Renal cortex interstitium (tissue), 11 donors: ENCODE measurements around the gene POLDIP3. TPM values are rescaled to one million over a fixed set of nuclear protein-coding genes. Genes with fewer than 3 reads are reported as not detected.
"Not testable (repeated sequence)": the region's sequence is repeated elsewhere in the genome, so short reads cannot be mapped to it uniquely, and the experiment has no call there.

Experiments used
- DNase-seq, 11 donors: peaks; one replicate each; pipeline ENCODE4 v3.0.0-alpha.2; 2013; ENCODE audit warnings: low read depth in 9 of 11, low spot score in 4 of 11; ENCODE audit errors: extremely low read depth in 1 of 11
- polyA plus RNA-seq, 3 donors: library from polyadenylated mRNA; unstranded; fragments of 120-200 nt; gene quantifications; one replicate each; pipeline ENCODE4 v1.2.1, GENCODE V29; 2013; ENCODE audit not compliant: insufficient read length in 3 of 3

The POLDIP3 gene
- polyA plus RNA-seq, 3 donors, result 101 to 118 (median 115) TPM

DNA sequence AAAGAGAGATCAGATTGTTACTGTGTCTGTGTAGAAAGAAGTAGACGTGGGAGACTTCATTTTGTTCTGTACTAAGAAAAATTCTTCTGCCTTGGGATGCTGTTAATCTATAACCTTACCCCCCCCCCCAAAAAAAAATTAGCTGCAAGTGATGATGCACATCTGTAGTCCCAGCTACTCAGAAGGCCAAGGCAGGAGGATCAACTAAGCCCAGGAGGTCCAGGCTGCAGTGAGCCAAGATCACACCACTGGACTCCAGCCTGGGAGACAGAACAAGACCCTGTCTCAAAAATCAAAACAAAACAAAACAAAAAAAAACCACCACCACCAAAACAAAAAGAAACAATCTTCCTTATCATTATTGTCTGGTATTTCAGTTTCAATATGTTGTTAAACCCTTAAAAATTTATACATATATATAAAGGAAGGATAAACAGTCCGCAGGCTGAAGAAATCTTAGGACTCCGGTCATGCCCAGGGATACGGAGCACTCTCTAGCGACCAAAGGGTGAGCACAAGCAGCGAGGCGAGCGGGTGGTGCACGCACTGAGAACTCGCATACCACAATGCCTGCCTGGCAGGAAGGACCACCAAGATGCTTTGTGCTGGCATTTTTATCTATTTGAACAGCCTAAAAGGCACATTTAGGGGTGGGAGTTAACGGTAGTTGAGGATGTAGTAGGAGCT, 6.4 kb downstream of the POLDIP3 start:
- no peak for DNase-seq

DNA sequence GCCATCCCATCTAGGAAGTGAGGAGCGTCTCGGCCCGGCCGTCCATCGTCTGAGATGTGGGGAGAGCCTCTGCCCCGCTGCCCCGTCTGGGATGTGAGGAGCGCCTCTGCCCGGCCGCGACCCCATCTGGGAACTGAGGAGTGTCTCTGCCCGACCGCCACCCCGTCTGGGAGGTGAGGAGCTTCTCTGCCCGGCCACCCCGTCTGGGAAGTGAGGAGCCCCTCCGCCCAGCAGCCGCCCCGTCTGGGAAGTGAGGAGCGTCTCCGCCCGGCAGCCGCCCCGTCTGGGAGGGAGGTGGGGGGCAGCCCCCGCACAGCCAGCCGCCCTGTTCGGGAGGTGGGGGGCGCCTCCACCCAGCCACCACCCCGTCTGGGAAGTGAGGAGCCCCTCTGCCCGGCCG, 7.0 kb downstream of the POLDIP3 start:
- not testable (repeated sequence) for DNase-seq

DNA sequence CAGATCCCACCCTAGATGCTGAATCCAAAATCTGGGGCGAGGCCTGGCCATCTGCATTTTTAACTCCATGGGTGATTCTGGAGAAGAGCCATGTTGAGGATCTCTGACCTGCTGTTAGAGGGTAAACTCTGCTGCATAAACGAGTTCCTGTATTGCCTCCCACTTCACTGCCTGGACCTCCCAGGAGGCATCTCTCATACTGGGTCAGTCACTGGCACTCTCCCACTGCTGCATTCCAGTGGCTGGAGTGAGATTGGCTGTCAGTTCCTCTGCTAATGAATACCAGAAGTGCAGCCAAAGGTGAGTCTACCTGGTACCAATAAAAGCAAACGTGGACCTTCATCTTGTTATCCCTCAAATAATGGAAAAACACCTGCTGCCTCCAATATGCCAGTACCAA, 10.3 kb downstream of the POLDIP3 start:
- DNase-seq, result no peak

DNA sequence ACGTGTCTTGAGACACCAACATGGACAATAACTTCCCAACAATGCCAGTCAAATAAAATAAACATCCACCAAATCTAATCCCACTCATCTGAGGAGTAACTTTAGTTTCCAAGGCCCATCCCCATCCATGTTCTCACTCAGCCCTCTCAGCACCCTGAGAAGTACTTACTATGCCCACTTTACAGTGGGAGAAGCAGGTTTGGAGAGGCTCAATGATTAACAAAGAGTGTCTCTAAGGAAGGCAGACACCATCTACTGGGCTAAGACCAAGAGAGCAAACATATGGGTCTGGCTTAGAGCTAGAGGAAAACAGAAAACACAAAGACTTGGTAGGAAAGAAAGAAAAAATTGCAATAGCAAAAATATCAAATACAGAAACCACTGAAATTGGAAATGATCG, 11.3 kb downstream of the POLDIP3 start:
- no peak for DNase-seq

DNA sequence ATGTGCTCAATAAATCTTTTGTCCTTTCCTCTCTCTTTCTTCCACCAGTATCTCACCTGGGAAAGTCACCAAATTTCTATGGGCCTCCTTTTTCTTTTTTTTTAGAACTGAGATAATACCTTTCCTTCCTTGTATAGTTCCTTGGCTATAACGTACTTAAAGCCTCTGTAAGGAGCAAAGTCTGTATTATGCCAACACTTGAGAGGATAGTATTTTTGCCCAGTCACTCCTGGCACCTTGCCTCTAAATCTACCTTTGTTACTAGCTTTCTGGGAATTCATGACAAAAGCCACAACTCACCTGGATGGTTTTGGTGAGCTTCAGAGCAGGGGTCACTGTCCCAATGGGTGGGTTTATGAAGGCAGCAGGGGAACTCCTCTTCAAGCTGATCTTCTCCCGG, 12.2 kb downstream of the POLDIP3 start:
- DNase-seq, result no peak

DNA sequence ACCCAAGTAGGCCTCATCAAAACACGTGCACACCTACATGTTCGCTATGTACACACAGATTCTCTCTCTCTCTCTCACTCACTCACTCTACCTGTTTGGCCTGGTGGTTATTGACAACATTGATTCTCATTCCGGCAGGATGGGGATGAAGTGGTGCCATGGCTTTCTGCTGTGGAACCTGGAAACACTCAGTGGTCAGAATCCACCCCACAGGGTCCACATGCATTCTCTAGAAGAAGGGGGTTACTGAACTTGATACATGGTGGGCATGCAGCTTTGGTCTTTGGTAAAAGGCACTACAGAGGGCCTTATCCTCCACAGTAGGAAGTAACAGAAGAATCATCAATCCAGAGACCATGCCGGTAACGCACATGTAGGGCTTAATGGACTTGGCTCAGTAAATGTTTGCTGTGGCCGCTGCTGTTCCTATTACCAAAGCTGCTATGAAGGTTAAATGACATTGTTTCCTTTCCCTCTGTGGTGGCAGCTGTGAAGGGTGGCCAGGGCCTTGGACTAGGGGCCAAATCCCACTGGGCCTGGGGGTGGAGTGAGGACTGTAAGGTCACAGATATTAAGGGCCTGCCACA, 12.7 kb downstream of the POLDIP3 start:
- no peak for DNase-seq

DNA sequence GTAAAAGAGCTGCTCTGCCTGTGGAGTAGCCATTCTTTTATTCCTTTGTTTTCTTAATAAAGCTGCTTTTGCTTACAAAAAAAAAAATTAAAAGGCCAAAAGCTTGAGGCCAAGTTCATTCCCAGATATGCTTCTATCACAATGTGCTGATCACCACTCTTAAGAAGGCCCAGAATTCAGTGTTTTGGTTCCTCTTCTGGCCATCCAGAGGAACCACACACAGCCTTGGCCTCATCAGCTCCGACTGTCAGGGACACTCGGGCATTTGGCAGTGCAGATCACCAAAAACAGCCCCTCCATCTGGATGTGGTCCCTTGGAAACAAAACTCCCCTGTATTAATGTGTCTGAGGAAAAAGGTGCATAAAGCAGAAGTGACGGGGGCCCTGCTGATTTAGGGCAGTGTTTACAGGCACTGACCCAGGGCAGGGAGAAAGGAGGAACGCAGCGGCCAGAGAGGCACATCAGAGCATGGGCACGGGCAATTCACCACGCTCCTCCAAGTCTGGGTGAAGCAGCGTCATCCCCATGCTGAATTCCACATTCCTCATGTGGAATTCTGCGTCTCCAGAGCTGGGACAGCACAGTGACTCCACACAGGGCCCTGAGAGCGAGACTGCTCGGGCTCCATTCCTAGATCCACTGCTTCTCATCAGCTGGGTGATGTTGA, 17.7 kb downstream of the POLDIP3 start:
- no peak for DNase-seq

DNA sequence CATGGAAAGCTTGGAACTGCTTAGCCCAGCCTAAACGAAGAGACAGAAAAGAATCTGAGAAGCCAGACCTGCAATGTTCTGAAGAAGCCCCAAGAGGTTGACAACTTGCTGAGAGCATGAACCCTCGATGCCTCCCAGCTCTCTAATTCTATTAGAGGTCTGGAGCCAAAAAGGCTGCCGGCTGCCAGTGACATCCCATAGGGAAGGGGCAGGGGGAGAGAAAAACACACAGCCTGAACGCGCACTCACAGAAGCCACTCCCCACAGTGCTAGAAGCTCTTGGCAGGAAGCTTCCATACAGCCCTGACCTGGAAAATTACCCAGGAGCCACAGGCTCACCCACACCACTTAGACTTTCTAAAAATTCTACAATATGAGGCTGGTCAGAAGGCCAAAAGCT, 18.3 kb downstream of the POLDIP3 start:
- DNase-seq, result no peak

DNA sequence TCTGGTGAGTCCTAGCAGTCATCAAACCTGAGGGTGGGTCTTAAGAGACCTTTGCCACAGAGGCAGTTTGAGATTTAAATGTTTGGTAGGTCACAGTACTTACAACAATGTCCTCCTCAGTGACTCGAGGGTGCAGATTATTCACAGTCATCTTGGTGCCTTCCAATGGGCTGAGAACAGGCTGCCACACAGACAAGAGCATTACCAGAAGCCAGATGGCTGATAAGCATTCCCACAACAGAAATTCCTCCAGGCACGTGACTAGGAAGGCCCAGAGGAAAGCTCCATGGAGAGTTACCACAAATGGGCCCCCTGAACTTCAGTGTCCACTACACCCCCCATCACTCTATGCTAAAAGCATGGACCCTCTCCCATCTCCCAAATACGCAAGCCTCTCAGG, 19.2 kb downstream of the POLDIP3 start:
- no peak for DNase-seq

DNA sequence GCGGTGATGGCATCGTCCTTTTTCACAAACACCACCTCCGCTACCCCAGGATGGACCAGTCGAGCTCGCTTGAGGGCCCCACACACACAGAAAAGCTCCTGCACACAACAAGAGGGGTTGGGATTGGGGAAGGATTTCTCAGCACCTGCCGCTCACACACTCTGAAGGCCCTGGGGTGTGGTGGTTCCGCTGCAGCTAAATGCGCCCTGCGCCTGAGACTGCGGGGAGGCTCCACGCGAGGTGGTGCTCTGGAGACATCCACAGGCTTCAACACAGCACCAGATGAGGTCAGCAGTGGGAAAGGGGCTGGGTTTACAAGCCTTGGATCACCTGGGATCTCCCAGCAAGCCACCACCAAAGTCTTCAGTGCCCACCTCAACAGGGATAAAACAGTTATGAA, 22.7 kb downstream of the POLDIP3 start:
- no peak for DNase-seq

DNA sequence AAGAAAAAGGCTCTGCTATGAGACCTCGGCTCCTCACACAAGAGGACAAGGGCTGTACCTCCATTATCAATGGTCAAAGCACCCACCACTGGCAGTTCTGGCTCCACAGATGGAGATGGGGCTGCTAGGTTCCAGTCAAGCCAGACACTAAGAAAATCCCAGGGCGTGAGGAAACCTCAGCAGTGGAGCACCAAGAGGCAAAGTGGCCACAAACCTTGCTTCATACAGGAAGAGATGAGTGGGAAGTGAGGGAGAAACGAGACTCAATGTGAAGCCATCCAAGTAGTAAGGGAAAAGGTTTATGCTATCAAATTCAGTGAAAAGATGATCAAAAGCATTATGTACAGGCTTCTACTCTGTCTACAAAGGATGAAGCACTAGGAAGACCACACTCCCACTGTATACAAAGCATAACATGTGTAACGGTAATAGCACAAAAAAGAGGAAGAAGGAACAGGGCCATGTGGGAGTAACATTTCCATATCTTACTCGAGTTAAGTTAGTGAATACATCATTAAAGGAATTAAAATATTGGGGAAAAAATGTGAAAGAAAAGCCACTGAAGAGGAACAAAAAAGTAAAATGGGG, 27.0 kb downstream of the POLDIP3 start:
- no peak for DNase-seq

DNA sequence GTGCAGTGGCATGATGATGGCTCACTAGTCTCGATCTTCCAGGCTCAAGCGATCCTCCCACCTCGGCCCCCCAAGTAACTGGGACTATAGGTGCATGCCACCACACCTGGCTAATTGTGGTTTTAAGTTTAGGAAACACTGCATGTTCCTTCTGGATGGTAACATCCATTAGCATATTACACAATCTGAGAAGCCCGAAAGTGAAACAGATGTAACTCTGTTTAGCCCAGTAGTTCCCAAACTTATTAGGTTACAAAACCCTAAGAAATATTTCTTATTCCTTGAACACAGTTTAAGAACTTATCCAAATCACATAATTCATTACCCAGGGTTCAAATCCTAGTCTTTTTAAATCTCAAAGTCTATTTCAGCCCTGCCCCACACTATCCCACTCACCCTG, 28.3 kb downstream of the POLDIP3 start:
- no peak for DNase-seq

DNA sequence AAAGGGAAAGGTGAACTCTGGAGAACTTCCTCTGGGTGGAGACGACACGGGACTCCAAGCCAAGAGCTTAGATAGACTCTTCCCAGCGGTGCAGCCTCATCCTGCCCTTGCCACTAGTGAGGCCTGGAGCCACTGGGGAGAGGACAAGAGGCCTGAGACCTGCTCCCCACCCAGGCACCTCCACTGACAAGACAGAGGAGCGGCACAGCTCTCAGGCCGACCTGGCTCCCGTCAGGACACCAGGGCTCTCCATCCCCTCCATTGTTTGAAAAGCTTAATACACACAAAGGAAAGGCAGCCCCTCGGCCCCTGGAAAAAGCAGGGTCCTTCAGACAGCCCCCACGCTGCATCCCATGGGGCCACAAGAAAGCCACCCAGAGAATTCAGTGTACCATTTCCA, 29.6 kb downstream of the POLDIP3 start:
- DNase-seq, result no peak

DNA sequence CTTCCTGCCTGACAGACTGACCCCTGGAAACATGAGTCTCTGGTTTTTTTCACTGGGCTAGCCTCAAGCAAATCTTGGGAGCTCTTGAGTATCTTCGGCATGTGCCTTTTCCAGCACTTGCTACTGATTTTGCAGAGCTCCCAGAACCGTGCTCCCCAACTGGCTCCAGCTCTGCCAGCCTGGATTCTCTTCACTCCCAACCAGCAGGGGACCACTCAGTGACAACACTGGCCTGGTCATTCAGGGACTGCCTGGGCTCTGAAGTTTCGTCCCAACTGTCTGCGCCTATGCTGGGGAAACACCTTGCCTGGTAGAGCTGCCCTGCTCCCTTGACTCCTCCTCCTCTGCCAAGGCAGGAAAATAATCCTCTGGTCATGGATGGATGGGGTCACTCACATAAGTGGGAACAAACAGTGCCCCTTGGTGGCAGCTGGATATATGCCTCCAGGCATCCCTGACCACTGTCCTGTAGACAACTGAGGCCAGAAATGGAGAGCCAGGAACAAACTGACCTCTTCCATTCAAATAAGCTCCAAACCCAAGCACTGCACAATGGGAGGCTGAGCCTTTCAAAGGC, 30.2 kb downstream of the POLDIP3 start:
- no peak for DNase-seq

DNA sequence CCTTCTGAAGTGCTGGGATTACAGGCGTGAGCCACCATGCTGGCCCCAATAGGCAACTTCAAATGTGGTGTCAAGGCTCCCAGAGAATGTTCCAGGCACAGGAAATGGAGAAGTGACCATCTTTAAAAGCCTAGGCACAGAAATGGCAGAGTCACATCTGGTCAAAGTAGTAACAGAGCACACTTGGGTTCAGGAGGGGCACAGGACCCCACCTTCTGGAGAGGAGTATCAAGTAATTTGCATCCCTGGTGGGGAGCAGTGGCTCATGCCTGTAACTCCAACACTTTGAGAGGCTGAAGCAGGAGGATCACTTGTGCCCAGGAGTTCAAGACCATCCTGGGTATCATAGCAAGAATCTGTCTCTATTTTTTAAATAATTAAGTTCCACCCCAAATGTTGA, 31.7 kb downstream of the POLDIP3 start:
- no peak for DNase-seq

DNA sequence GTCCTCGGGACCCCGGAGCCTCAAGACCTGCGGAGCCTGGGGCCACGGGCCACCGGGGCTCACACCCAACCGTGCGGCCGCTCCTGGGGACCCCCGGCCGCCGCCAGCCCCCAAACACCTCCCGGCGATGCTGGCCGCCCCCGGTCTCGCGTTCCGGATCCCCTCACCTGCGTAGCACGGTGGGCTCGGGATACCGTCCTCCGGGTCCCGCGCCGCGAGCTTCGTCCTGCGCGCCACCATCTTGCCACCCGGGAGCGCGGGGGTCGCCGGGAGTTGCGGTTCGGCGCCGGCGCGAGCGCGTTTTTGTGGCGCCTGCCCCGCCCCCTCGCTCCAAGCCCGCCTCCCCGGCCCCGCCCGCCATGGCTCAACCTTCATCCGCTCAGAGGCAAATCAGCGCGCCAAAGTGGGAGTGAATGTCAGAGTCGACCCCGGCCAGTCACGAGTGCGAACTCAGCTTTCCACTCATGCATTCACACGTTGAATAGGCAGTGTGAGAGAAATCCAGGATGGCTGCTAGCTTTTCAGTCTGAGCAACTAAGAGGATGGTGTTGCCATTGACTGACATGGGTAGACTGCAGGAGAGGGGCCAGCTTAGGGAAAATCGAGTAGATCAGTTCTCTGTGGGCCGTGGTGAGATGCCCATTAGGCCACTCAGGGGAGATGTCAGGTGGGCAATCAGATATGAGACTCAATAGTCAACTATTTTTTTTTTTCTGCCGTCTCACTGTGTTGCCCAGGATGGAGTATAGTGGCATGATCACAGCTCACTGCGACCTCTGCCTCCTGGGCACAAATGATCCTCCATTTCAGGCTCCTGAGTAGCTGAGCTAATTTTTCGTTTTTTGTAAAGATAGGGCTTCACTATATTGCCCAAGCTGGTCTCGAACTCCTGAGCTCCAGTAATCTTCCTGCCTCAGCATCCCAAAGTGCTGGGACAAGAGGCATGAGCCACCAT, 32.6 kb downstream of the POLDIP3 start:
- DNase-seq, result peak; percentile 31 to 83 (median 74)

DNA sequence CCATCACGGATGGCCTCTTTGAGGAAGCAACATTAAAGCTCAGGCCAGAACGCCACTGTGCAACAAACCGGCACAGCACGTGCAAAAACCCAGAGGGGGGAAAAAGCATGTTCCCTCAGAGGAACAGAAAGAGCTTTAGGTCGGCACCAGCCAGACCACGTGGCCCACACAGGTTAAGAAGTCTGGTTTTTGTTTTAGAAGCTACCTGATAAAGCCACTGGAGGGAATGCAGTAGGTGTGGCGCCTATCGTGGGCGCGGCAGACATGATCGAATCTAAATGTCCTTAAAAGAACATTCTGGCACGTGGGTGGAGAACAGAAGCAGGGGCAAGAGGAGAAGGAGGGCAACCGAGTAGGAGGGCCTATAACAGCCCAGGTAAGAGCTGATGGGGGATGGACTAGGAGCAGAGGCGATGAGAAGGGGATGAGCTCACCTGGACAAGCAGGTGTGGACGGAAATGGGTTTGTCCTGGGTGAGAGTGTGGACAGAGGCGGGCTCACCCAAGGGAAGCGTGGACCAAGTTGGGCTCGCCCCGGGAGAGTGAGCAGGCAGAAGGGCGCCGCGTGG, 33.4 kb downstream of the POLDIP3 start:
- DNase-seq, result not testable (repeated sequence)

DNA sequence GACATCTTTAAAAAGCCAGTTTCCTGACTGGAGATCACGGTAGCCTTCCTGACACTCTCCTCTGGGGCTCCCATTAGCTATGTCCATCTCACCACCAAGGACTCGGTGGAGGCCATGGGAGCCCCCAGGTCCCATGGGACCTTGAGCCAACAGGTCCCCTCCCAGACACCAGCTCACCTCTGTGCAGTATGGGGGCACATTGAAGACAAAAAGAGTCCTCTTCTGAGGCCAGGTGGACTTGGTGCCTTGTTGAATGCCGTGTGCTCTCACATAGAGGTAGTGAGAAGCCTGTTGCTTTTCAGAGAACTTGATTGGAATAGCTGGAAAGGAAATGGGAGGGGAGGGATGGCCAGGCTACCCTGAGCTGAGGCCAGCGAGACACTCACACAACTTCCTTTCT, 34.6 kb downstream of the POLDIP3 start:
- DNase-seq, result not testable (repeated sequence)
